H9 (cell line): Measurements from ENCODE around the gene RPL22L1. TPM values are rescaled to one million over a fixed set of nuclear protein-coding genes. Genes with fewer than 3 reads are reported as not detected.

ENCODE experiments used
- DNase-seq: peaks from one replicate; pipeline ENCODE4 v3.0.0-alpha.2; 2017
- H2AFZ ChIP-seq: one replicate; pipeline ENCODE4 v1.6.1; 2013; ENCODE audit warnings: mild to moderate bottlenecking, low read length, control low read depth, moderate library complexity
- H2AK5ac ChIP-seq: 2 replicates; pipeline ENCODE4 v1.6.1; 2013; ENCODE audit warnings: low read length, control low read depth, mixed read lengths; ENCODE audit not compliant: insufficient read length
- H2BK120ac ChIP-seq: one replicate; pipeline ENCODE4 v1.6.1; 2013; ENCODE audit warnings: low read depth, mild to moderate bottlenecking, low read length, control low read depth, inconsistent platforms; ENCODE audit not compliant: poor library complexity, severe bottlenecking
- H2BK12ac ChIP-seq: 2 replicates; pipeline ENCODE4 v1.6.1; 2013; ENCODE audit warnings: low read length, control low read depth, mixed read lengths, low read depth; ENCODE audit not compliant: insufficient read length
- H2BK15ac ChIP-seq: 2 replicates; pipeline ENCODE4 v1.6.1; 2013; ENCODE audit warnings: low read depth, low read length, control low read depth
- H2BK20ac ChIP-seq: one replicate; pipeline ENCODE4 v1.6.1; 2013; ENCODE audit warnings: low read depth, mild to moderate bottlenecking, low read length, control low read depth, inconsistent platforms; ENCODE audit not compliant: poor library complexity, severe bottlenecking
- H2BK5ac ChIP-seq: 2 replicates; pipeline ENCODE4 v1.6.1; 2013; ENCODE audit warnings: low read length, control low read depth, mixed read lengths; ENCODE audit not compliant: insufficient read length
- H3K14ac ChIP-seq: 2 replicates; pipeline ENCODE4 v1.6.1; 2013; ENCODE audit warnings: low read length, control low read depth; ENCODE audit not compliant: insufficient read depth
- H3K18ac ChIP-seq: 2 replicates; pipeline ENCODE4 v1.6.1; 2013; ENCODE audit warnings: low read depth, mild to moderate bottlenecking, mixed read lengths, low read length, control low read depth; ENCODE audit not compliant: insufficient read length
- H3K23ac ChIP-seq: 2 replicates; pipeline ENCODE4 v1.6.1; 2013; ENCODE audit warnings: low read length, control low read depth, mixed read lengths, low read depth; ENCODE audit not compliant: insufficient read length
- H3K23me2 ChIP-seq: 2 replicates; pipeline ENCODE4 v1.6.1; 2013; ENCODE audit warnings: low read depth, mild to moderate bottlenecking, mixed read lengths, low read length, control low read depth; ENCODE audit not compliant: insufficient read length, poor library complexity, severe bottlenecking
- H3K27ac ChIP-seq: 2 replicates; pipeline ENCODE4 v1.5.1; 2013; ENCODE audit warnings: low read length, control low read depth, mixed read lengths, low read depth; ENCODE audit not compliant: insufficient read length
- H3K27me3 ChIP-seq: 2 replicates; pipeline ENCODE4 v1.6.1; 2013; ENCODE audit warnings: low read length, control low read depth, inconsistent platforms; ENCODE audit not compliant: insufficient read depth
- H3K4ac ChIP-seq: 2 replicates; pipeline ENCODE4 v1.6.1; 2013; ENCODE audit warnings: low read depth, mild to moderate bottlenecking, control low read depth, inconsistent platforms, low read length, moderate library complexity
- H3K4me1 ChIP-seq: 2 replicates; pipeline ENCODE4 v1.6.1; 2013; ENCODE audit warnings: low read length, control low read depth, inconsistent platforms; ENCODE audit not compliant: insufficient read depth
- H3K4me2 ChIP-seq: 2 replicates; pipeline ENCODE4 v1.6.1; 2013; ENCODE audit warnings: low read length, control low read depth, mixed read lengths; ENCODE audit not compliant: insufficient read length, insufficient read depth
- H3K56ac ChIP-seq: 2 replicates; pipeline ENCODE4 v1.6.1; 2013; ENCODE audit warnings: low read depth, mild to moderate bottlenecking, mixed read lengths, low read length, control low read depth; ENCODE audit not compliant: insufficient read length
- H3K79me1 ChIP-seq: 2 replicates; pipeline ENCODE4 v1.6.1; 2013; ENCODE audit warnings: low read depth, mild to moderate bottlenecking, moderate library complexity, low read length, control low read depth, inconsistent platforms; ENCODE audit not compliant: insufficient read depth, poor library complexity, severe bottlenecking
- H3K79me2 ChIP-seq: 2 replicates; pipeline ENCODE4 v1.6.1; 2013; ENCODE audit warnings: low read length, control low read depth, inconsistent platforms; ENCODE audit not compliant: insufficient read depth
- H3K9ac ChIP-seq: 2 replicates; pipeline ENCODE4 v1.6.1; 2013; ENCODE audit warnings: low read length, control low read depth, mixed read lengths; ENCODE audit not compliant: insufficient read length; ENCODE audit errors: extremely low read depth
- H3K9me3 ChIP-seq: one replicate; pipeline ENCODE4 v1.6.1; 2013; ENCODE audit warnings: low read depth, low read length, inconsistent platforms; ENCODE audit not compliant: control insufficient read depth
- H3T11ph ChIP-seq: one replicate; pipeline ENCODE4 v1.6.1; 2013; ENCODE audit warnings: mild to moderate bottlenecking, low read length, control low read depth, inconsistent platforms
- H4K20me1 ChIP-seq: one replicate; pipeline ENCODE4 v1.6.1; 2013; ENCODE audit not compliant: control insufficient read depth, insufficient read length, insufficient read depth
- H4K5ac ChIP-seq: 2 replicates; pipeline ENCODE4 v1.6.1; 2013; ENCODE audit warnings: low read depth, mild to moderate bottlenecking, mixed read lengths, low read length, control low read depth; ENCODE audit not compliant: insufficient read length
- H4K8ac ChIP-seq: replicated peaks from 2 replicates; pipeline ENCODE4 v1.6.1; 2013; ENCODE audit warnings: low read length, control low read depth, mixed read lengths, low read depth; ENCODE audit not compliant: insufficient read length
- H4K91ac ChIP-seq: 2 replicates; pipeline ENCODE4 v1.6.1; 2013; ENCODE audit warnings: low read depth, mild to moderate bottlenecking, moderate library complexity, mixed read lengths, low read length, control low read depth; ENCODE audit not compliant: insufficient read length
- H3K27ac Mint-ChIP-seq, 3 experiments: 2 replicates in 2 of 3; 3 replicates in 1 of 3; pipeline ENCODE4 v1.8.0; 2020 to 2021; ENCODE audit warnings: mixed read lengths in 3 of 3, mild to moderate bottlenecking in 1 of 3, moderate library complexity in 1 of 3
- H3K27me3 Mint-ChIP-seq: 2 replicates; pipeline ENCODE4 v1.8.0; 2021; ENCODE audit warnings: low read depth, mild to moderate bottlenecking, moderate library complexity, mixed read lengths
- H3K36me3 Mint-ChIP-seq, 3 experiments: 2 replicates in 2 of 3; 3 replicates in 1 of 3; pipeline ENCODE4 v1.8.0; 2020 to 2021; ENCODE audit warnings: low read depth in 3 of 3, mixed read lengths in 3 of 3; ENCODE audit not compliant: insufficient read depth in 1 of 3
- H3K4me1 Mint-ChIP-seq, 2 experiments: 2 replicates each; pipeline ENCODE4 v1.8.0; 2020; ENCODE audit warnings: mixed read lengths in 2 of 2
- H3K4me3 Mint-ChIP-seq, 2 experiments: 2 replicates in 1 of 2; 3 replicates in 1 of 2; pipeline ENCODE4 v1.8.0; 2020 to 2021; ENCODE audit warnings: mild to moderate bottlenecking in 2 of 2, mixed read lengths in 2 of 2, moderate library complexity in 1 of 2
- H3K9me3 Mint-ChIP-seq, 2 experiments: 2 replicates in 1 of 2; 3 replicates in 1 of 2; pipeline ENCODE4 v1.8.0; 2020; ENCODE audit warnings: mild to moderate bottlenecking in 2 of 2, mixed read lengths in 2 of 2, moderate library complexity in 1 of 2
- WGBS: extraction: QIAGEN DNeasy Blood & Tissue Kit; methylation state at CpG from one replicate; pipeline ENCODE4 v1.1.7; 2013; ENCODE audit warnings: missing lambda C conversion rate, low lambda C conversion rate, mixed read lengths; ENCODE audit not compliant: insufficient read length; ENCODE audit errors: extremely low coverage; 5-methylcytosine and 5-hydroxymethylcytosine counted together
- total RNA-seq: library from RNA; stranded (reverse); gene quantifications from 2 replicates; pipeline ENCODE4 v1.2.1, GENCODE V29; 2021
- TF ChIP-seq, protein P1 (sequence below): fragments of 200-600 bp; sonication (generic); conservative IDR thresholded peaks from 3 replicates; pipeline ENCODE4 v1.8.0; 2021; ENCODE audit warnings: antibody characterized with exemption, mild to moderate bottlenecking

RPL22L1 gene
- total RNA-seq, 1 experiment from 2014 or later: 100 TPM

DNA sequence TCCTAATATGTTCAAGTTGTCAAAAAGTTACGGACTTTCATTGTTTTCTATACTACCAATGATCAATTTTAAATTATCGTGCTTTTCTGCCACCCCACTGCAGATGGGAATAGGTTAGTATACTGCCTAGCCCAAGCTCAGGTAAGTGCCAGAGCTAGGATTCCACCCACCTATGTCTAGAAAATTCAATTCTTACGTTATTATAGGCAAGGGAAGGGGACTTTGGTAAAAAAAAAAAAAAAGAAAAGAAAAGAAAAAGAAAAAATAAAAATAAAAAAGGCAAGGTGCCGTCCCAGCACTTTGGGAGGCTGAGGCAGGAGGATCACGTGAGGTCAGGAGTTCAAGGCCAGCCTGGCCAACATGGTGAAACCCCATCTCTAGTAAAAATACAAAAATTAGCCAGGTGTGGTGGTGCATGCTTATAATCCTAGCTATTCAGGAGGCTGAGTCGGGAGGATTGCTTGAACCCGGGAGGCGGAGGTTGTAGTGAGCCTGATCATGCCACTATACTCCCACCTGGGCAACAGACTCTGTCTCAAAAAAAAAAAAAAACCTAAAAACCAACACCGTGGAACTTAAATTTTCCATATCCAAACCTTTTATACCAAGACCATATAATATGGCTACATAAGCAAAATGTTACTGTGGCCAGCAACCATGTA, 1.3 kb downstream of the RPL22L1 start:
- H3K4me1 ChIP-seq: no peaks in the 10 kb centered on the region
- H2AFZ ChIP-seq: no peak overlapping the region
- H3K79me2 ChIP-seq: peaks cover 8% of the 10 kb centered on the region; the same call in 1 of the 2 replicates
- no peak for DNase-seq
- TF ChIP-seq, protein P1, sequence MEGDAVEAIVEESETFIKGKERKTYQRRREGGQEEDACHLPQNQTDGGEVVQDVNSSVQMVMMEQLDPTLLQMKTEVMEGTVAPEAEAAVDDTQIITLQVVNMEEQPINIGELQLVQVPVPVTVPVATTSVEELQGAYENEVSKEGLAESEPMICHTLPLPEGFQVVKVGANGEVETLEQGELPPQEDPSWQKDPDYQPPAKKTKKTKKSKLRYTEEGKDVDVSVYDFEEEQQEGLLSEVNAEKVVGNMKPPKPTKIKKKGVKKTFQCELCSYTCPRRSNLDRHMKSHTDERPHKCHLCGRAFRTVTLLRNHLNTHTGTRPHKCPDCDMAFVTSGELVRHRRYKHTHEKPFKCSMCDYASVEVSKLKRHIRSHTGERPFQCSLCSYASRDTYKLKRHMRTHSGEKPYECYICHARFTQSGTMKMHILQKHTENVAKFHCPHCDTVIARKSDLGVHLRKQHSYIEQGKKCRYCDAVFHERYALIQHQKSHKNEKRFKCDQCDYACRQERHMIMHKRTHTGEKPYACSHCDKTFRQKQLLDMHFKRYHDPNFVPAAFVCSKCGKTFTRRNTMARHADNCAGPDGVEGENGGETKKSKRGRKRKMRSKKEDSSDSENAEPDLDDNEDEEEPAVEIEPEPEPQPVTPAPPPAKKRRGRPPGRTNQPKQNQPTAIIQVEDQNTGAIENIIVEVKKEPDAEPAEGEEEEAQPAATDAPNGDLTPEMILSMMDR: no peak
- H3K27ac ChIP-seq: peak overlapping the region; percentile 59
- no peak overlapping the region for H4K8ac ChIP-seq
- H3K14ac ChIP-seq: no peak overlapping the region
- no peaks in the 10 kb centered on the region for H3K9me3 ChIP-seq
- Mint-ChIP-seq H3K27me3 (no peaks in the 10 kb centered on the region; the same call in 1 of the 2 replicates), H3K4me1 (peaks cover 13 to 22% of the 10 kb centered on the region in 2 experiments), H3K36me3 (peaks cover 21 to 53% (median 24%) of the 10 kb centered on the region in 3 experiments), H3K4me3 (peak overlapping the region; percentile 91 to 98), H3K27ac (peak overlapping the region in 2 of 3 experiments; percentile 91 to 100; a peak in 3 of 7 replicates), H3K9me3 (no peaks in the 10 kb centered on the region; a peak in 1 of 5 replicates)
- H3K18ac ChIP-seq: no peak overlapping the region
- no peak overlapping the region for H3K4ac ChIP-seq
- no peak overlapping the region for H2BK120ac ChIP-seq
- no peak overlapping the region for H2BK20ac ChIP-seq
- no peak overlapping the region for H4K91ac ChIP-seq
- H3T11ph ChIP-seq: no peak overlapping the region
- no peak overlapping the region for H3K56ac ChIP-seq
- H2BK12ac ChIP-seq: no peak overlapping the region
- WGBS: no CpG with 5 or more reads among the region's 9 CpGs
- H4K20me1 ChIP-seq: no peaks in the 10 kb centered on the region
- peak overlapping the region; percentile 46 for H3K4me2 ChIP-seq
- H3K9ac ChIP-seq: peak overlapping the region; percentile 98
- no peak overlapping the region for H3K23ac ChIP-seq
- no peak overlapping the region for H2BK15ac ChIP-seq
- H3K23me2 ChIP-seq: peaks cover 2% of the 10 kb centered on the region
- H3K79me1 ChIP-seq: no peaks in the 10 kb centered on the region
- H2BK5ac ChIP-seq: no peak overlapping the region
- no peak overlapping the region for H2AK5ac ChIP-seq
- H3K27me3 ChIP-seq: no peaks in the 10 kb centered on the region
- no peak overlapping the region for H4K5ac ChIP-seq
